ENCODE results near the gene BANP.
"Not testable (repeated sequence)": the region's sequence is repeated elsewhere in the genome, so short reads cannot be mapped to it uniquely, and the experiment has no call there.

BANP gene

GRCh38 chr16:87966685-87967185 lies 15.5 kb downstream of the BANP start:
- peak; percentile 72 for DNase-seq

GRCh38 chr16:87968541-87968940 lies 17.3 kb downstream of the BANP start:
- DNase-seq: no peak

- no peak for DNase-seq
Observed at GRCh38 chr16:87970186-87970585, 19.0 kb downstream of the BANP start.

- no peak for DNase-seq
Observed at GRCh38 chr16:87971933-87972332, 20.7 kb downstream of the BANP start.

GRCh38 chr16:87973717-87974116 lies 22.5 kb downstream of the BANP start:
- DNase-seq: no peak

DNA sequence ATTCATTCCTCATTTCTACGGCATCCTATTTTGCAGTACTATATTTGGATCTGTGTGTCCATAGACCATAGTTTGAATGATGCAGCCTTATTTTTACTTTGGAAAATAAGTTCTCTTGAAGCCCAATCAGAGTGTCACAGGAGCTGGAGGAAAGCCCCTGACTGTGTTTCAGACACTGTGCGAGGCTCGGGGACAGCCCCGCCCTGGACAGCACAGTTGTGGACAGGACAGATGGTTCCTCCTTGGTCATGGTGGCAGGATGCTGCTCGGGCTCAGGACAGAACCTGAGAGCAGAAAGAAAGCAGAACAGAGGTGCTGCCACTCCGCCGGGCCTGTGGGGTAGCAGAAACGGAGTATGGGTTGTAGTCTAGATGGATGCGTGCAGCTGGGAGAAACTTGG lies 22.9 kb downstream of the BANP start:
- no peak for DNase-seq

- peak; percentile 59 for DNase-seq
Observed at GRCh38 chr16:87976665-87977064, 25.4 kb downstream of the BANP start.

DNA sequence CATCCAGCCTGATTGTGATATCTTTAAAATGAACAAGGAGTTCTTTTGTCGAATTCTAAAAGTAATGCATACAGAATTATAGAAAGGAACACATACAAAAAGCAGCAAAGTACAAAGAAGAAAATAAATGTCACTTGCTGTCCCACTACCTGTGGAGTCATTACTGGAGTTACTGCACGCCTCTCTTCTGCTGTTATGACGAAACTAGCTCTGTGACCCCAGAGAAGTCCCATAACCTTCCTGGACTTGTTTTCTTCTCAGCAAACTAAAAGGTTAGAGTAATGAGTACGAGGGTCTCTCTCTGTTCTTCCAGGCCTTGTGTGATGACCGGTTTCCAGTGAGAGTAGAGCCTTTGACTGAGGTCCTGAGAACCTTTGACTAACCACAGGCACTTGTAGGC lies 26.9 kb downstream of the BANP start:
- no peak for DNase-seq

DNA sequence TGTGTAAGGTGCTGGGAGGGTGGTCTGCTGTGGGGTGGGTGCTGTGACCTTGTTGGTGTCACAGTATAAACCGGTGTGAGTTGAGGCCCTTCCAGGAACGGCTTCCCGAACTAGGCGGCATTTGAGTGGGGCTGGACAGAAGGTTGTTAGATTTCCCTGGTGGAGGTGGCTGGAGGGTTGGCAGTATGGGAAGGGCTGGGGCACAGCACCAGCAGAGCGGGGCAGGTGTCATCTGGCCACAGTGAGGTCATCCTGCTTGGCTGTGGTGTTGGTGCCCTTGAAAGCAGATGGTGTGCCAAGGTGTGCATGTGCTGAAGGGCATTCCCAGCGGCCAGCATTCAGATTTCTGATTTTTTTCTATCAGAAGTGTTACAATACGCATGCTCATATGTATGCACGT lies 28.1 kb downstream of the BANP start:
- no peak for DNase-seq

- DNase-seq: not testable (repeated sequence)
Observed at GRCh38 chr16:87979911-87980630, 28.8 kb downstream of the BANP start.

GRCh38 chr16:87981376-87981775 lies 30.1 kb downstream of the BANP start:
- not testable (repeated sequence) for DNase-seq

- DNase-seq: no peak
Observed at GRCh38 chr16:87982581-87983041, 31.4 kb downstream of the BANP start.

- DNase-seq: not testable (repeated sequence)
Observed at GRCh38 chr16:87983072-87983736, 32.0 kb downstream of the BANP start.

- not testable (repeated sequence) for DNase-seq
Observed at GRCh38 chr16:87983737-87984097, 32.5 kb downstream of the BANP start.

DNA sequence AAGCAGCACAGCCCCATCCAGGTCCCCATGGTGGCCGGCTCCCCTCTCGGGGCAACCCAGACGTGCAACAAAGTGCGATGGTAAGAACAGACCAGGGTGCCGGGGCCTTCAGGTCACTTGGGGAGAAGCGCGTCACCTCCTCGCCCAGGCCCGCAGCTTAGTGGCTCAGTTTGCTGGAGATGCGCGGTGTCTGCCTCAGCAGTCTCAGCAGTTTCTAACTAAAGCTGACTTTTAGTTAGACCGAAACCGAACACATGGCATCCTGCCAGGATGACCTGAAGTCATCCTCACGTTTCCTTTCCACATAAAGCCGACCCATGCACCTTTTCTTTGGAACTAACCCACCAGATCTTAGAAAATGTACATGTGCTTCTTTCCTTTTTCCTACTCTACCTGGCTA lies 32.9 kb downstream of the BANP start:
- DNase-seq: not testable (repeated sequence)

DNA sequence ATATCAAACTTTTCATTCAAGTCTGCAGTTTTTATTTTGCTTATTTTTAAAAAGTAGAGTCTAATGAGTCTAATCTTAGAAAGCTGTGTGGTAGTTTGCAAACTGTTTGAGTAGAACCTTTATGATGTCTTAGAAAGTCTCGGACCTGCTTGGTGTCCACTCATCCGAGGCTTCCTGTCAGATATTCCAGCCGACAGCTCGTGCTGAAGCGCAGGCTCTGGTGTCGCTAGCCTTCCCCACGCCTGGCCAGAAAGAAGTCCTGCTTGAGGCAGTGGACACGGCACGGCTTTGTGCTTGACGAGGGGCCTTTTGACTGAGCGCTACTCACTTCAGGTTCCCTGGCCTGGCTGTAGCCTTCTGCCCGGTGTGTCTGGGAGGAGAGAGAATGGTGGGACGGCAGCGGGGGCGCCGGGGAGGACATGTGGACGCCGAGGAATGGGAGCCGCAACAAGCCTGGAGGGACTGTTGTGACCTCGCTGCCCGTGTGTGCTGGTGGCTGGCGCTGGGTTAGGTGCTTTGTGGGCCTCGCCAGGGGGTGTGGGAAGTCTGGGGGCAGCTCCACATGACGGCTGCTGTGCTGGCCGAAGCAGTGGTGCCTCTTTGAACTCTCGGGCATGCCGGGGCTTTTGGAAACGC lies 33.5 kb downstream of the BANP start:
- DNase-seq: no peak

GRCh38 chr16:87985493-87985892 lies 34.3 kb downstream of the BANP start:
- DNase-seq: not testable (repeated sequence)

GRCh38 chr16:87986361-87986849 lies 35.2 kb downstream of the BANP start:
- not testable (repeated sequence) for DNase-seq

GRCh38 chr16:87988596-87988995 lies 37.4 kb downstream of the BANP start:
- not testable (repeated sequence) for DNase-seq

DNA sequence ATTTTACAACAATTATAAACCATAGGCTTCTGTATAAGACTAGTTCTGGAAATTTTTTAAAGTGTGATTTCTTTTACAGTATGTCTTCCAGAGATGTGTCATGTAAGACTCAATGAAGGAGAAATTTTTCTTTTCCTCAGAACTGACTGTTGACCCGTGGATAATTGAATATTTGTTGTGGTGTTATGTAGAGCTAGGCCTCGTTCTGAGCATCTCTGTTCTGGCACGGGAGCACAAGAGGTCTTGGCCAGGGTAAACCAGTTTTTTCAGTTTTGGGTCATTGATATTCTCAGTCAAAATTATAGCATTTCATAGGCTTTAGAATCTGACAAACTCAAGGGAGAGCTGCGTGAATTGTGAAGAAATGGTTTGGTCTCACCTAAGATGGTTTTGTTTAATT lies 39.0 kb downstream of the BANP start:
- DNase-seq: not testable (repeated sequence)

- DNase-seq: not testable (repeated sequence)
Observed at GRCh38 chr16:87992142-87992541, 40.9 kb downstream of the BANP start.

DNA sequence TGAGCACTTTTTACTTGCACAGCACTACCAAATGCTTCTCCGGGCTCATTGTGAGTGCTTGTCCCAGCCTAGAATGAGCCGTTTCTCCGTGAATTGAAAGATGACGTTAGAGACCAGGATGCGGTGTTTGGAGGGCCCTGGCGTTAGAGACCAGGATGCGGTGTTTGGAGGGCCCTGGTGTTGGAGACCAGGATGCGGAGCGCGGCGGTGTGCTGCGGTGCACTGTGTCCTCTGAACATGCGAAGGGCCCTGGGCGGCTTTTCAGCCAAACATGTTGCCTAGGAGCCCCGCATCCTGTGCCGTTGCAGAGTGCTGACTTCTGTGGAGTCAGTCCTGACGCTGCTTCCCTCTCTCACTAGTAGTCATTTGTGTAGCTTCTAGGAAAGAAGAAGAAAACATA lies 42.7 kb downstream of the BANP start:
- no peak for DNase-seq

DNA sequence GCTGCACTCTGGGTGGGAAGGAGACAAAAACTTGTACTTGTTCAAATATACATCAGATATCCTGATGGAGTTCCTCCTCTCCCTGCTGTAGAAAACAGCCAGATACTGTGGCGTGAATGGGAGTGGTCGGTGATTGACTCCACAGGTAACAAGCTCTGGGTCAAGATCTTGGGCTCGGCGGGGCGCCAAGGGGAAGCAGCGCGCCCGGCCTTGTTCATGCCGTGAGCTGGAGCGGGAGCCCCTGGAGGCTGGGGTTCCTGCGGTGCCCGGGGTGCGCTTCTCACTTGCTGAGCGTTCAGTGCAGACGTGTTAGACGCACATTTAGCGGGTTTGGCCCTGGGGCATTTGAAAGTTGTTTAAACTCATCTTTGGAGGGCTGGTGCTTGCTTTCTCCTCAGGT lies 44.4 kb downstream of the BANP start:
- no peak for DNase-seq
